BLaER1 (cell line): ENCODE measurements around the gene PSMB9.
"Not testable (repeated sequence)": the region's sequence is repeated elsewhere in the genome, so short reads cannot be mapped to it uniquely, and the experiment has no call there.

Source experiments
- H3K27ac ChIP-seq: shearing (Covaris generic); formaldehyde crosslinking; 2 replicates; pipeline ENCODE4 v1.8.1; 2022
- H3K27me3 ChIP-seq: shearing (Covaris generic); formaldehyde crosslinking; 2 replicates; pipeline ENCODE4 v1.8.1; 2022
- H3K36me3 ChIP-seq: shearing (Covaris generic); formaldehyde crosslinking; 2 replicates; pipeline ENCODE4 v1.8.1; 2022
- H3K4me1 ChIP-seq: shearing (Covaris generic); formaldehyde crosslinking; 2 replicates; pipeline ENCODE4 v1.8.1; 2022
- H3K4me2 ChIP-seq: shearing (Covaris generic); formaldehyde crosslinking; 2 replicates; pipeline ENCODE4 v1.8.1; 2022
- H3K4me3 ChIP-seq: shearing (Covaris generic); formaldehyde crosslinking; 2 replicates; pipeline ENCODE4 v1.8.1; 2022
- H3K9ac ChIP-seq: shearing (Covaris generic); formaldehyde crosslinking; 2 replicates; pipeline ENCODE4 v1.8.1; 2022
- H3K9me3 ChIP-seq: shearing (Covaris generic); formaldehyde crosslinking; 2 replicates; pipeline ENCODE4 v1.8.1; 2022
- H4K20me1 ChIP-seq: shearing (Covaris generic); formaldehyde crosslinking; 2 replicates; pipeline ENCODE4 v1.8.1; 2022
- Cebpa-rat ChIP-seq: shearing (Covaris generic); IDR thresholded peaks from 2 replicates; pipeline ENCODE4 v1.8.1; 2022

The PSMB9 gene

DNA sequence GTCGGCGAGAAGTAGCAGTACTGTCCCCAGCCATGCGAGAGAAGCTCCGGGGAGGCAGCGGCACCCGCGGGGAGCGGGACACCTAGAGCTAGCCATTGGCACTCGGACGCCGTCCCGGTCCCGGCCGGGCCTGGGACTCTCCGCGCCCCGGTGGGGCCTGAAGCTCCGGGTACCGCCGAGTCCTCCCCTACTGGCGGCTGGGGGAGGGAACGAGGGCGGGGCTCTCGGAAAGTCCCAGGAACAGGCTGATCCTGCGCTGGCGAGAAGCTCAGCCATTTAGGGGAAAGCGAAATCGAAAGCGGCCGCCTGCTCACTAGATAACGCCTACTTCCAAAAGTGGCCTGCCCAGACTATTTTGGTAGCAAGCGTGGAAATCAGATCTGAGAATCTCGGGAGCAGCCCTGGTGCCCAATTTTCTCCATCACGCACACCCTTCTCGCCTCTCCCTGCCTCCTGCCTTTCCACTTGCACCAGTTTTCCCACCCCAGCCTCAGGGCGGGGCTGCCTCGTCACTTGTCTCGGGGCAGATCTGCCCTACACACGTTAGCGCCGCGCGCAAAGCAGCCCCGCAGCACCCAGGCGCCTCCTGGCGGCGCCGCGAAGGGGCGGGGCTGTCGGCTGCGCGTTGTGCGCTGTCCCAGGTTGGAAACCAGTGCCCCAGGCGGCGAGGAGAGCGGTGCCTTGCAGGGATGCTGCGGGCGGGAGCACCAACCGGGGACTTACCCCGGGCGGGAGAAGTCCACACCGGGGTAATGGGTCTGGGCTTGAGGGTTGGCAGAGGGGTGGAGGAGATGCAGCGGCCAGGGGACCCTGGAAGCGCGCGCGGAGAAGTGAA, at the start of gene PSMB9, which contains the start of gene TAP1:
Gene PSMB9, plus strand, starts transcription at position 652 of the 835 bp plus-strand sequence. Its CDS starts 38 bp downstream, at position 690.
Gene TAP1, minus strand, starts transcription at position 164 of the 835 bp plus-strand sequence. Its CDS starts 68 bp downstream, at position 96.
- Histone ChIP-seq H3K4me1 (peaks cover 43% of the 10 kb centered on the region), H3K4me2 (peak within 1 kb of the TSS; percentile 93), H3K27me3 (no peaks in the 10 kb centered on the region), H3K27ac (peak within 1 kb of the TSS; percentile 90), H3K9ac (peak within 1 kb of the TSS; percentile 91), H3K36me3 (peaks cover 55% of the 10 kb centered on the region), H4K20me1 (no peaks in the 10 kb centered on the region; the same call in 1 of the 2 replicates), H3K9me3 (no peaks in the 10 kb centered on the region), H3K4me3 (peak within 1 kb of the TSS; percentile 93)
- no peak for TF ChIP-seq Cebpa-rat

DNA sequence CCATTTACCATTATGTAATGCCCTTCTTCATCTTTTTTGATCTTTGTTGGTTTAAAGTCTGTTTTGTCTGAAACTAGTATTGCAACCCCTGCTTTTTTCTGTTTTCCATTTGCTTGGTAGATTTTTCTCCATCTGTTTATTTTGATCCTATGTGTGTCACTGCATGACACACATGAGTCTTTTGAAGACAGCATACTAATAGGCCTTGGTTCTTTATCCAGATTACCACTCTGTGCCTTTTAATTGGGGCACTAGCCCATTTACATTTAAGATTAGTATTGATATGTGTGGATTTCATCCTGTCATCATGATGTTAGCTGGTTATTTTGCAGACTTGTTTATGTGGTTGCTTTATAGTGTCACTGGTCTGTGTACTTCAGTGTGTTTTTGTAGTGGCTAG, 48.6 kb upstream of the PSMB9 start:
- H3K36me3 ChIP-seq, H3K27ac ChIP-seq, H4K20me1 ChIP-seq, H3K27me3 ChIP-seq, H3K4me3 ChIP-seq, H3K9ac ChIP-seq, H3K9me3 ChIP-seq, H3K4me2 ChIP-seq, H3K4me1 ChIP-seq: not testable (repeated sequence)

DNA sequence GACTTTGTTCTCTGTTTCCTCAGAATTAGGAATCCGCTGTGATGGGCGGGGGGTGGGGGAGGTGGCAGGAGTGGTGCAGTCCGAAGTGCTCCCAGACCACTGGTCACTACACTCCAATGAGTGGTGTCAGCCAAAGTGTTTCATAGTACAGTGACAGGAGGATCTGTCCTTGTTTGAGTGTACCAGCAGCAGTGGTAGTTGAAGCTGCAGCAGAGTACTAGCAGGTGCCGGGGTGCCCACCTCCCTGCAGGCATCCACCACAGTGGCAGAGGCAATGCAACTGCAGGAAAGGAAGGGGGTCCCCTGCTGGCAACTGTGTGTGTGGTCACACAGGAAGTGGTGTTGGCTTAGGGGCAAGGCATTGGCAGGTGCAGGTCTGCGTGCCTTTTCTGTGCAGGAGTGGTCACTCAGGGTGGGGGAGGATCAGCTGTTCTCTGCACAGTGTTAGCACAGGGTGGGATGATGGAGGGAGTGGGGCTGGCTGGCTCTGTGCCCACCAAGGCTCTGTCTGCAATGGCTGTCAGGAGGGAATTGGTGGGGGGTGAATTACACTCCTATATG, 46.9 kb upstream of the PSMB9 start:
- H3K36me3 ChIP-seq: no peaks in the 10 kb centered on the region

DNA sequence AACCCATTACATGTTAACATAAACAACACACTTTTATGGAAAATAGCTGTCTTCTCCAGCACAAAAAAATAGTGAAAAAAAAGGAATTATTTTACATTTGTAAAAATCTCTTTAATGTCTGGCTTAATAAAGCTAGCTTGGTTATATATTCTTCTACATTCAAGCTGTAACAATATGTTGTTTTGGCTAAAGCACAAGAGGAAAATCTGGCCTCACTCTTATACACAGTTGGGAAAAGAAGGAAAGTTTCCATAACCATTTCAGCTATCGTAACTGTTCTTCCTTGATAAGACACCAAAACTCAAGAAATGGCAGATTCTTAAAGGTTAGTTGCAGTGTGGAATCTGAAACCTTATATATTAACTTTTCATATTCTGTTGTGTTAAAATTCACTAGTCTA, 44.8 kb upstream of the PSMB9 start:
- no peak for TF ChIP-seq Cebpa-rat
- Histone ChIP-seq H3K4me1 (no peaks in the 10 kb centered on the region), H3K9me3 (no peaks in the 10 kb centered on the region), H3K4me3 (no peak overlapping the region), H3K27ac (no peak overlapping the region), H4K20me1 (no peaks in the 10 kb centered on the region), H3K36me3 (no peaks in the 10 kb centered on the region), H3K9ac (no peak overlapping the region), H3K27me3 (no peaks in the 10 kb centered on the region), H3K4me2 (no peak overlapping the region)

More for the DNA sequence above, 46.9 kb upstream of the PSMB9 start:
- Histone ChIP-seq H3K27me3 (no peaks in the 10 kb centered on the region), H4K20me1 (no peaks in the 10 kb centered on the region), H3K27ac (no peak overlapping the region), H3K4me2 (no peak overlapping the region), H3K9me3 (no peaks in the 10 kb centered on the region), H3K9ac (no peak overlapping the region), H3K4me1 (no peaks in the 10 kb centered on the region), H3K4me3 (no peak overlapping the region)
- no peak for TF ChIP-seq Cebpa-rat

DNA sequence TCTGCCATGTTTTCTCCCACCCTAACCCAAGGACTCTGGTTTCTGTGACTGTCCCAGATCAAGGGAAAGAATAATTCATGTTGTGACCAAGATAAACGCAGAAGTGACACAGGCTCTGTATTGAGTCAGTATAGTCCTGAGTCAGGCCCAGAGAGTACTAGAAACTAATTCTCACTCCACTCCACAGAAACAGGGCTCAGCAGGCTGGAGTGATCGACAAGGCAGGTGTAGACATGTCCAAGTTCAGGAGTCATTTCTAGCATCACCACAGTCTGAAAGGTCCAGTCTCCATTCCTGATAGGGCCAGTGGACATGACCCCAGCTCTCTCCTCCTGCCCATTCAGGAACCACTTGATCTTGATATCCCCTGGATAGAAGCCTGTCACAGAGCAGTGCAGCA, 39.8 kb upstream of the PSMB9 start:
- H3K9ac ChIP-seq: no peak overlapping the region
- no peaks in the 10 kb centered on the region for H3K9me3 ChIP-seq
- no peak overlapping the region for H3K4me2 ChIP-seq
- H3K4me1 ChIP-seq: no peaks in the 10 kb centered on the region
- no peak overlapping the region for H3K4me3 ChIP-seq
- no peaks in the 10 kb centered on the region for H4K20me1 ChIP-seq
- no peak overlapping the region for H3K27ac ChIP-seq
- no peaks in the 10 kb centered on the region for H3K27me3 ChIP-seq
- no peaks in the 10 kb centered on the region for H3K36me3 ChIP-seq
- no peak for TF ChIP-seq Cebpa-rat

DNA sequence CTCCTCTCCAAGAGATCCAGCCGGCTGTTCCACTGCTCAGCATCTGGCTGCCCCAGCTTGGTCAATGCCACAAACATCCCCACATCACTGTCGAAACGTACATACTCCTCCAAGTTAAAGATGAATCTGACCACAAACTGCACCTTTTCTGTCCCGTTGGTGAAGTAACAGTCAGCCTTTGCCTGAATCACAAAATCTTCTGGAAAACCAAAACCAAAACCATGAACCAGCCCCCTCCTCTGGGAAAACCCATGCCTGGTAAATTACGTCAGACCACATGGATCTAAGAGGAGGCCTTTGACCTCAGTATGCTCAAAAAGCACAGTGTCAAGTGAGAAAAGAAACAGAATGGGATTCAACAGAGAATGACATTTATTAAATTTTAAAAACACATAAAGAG, 38.9 kb upstream of the PSMB9 start:
- Histone ChIP-seq H3K4me2 (no peak overlapping the region), H4K20me1 (no peaks in the 10 kb centered on the region), H3K4me1 (0 out of 2 replicates have a peak, but pooled peaks cover 1% of the 10 kb centered on the region), H3K36me3 (no peaks in the 10 kb centered on the region), H3K27ac (no peak overlapping the region), H3K9ac (no peak overlapping the region), H3K27me3 (no peaks in the 10 kb centered on the region), H3K4me3 (no peak overlapping the region), H3K9me3 (no peaks in the 10 kb centered on the region)
- TF ChIP-seq Cebpa-rat: no peak

DNA sequence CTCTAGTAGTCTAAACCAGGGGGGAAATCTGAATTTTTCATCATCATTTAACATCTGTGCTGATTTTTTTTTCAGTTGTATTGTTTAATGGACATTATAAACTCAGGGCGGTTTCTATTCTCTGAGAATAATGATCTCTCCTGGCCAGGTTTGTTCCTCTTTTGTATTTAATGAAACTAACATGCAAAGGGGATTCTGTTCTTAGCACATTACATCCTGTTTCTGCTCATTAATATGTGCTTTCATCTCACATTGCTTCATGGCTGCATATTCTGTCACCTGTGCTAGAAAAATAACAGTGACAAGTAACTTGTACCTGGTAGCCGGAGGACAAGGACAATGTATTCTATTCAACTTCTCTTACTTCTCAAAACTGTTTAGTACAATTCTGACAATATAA, 38.0 kb upstream of the PSMB9 start:
- peaks cover 10% of the 10 kb centered on the region for H3K4me1 ChIP-seq
- H3K27ac ChIP-seq: no peak overlapping the region
- TF ChIP-seq Cebpa-rat: no peak

DNA sequence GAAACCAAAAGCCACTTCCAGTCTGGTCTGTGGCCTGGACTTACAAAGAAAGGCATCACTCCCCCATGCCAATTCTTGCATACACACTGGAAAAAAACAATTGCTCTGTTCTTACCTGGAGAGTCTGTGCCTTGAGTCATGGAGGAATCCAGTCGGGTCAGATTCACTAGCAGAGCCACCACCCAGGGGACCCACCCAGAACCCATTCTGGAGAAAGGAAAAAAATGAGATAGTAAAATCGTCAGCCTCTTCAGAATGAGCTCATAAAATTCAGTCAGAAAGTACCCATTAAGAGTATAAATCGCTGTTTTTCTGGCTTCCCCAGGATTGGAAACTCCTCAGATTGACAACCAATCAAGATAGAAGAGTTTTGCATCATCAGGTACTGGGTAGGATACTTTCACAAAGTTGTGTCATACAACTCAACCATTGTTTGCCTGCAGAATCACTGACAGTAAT, 37.2 kb upstream of the PSMB9 start, which contains the start of gene HLA-DOB:
Gene HLA-DOB, minus strand, starts transcription at position 257 of the 459 bp plus-strand sequence. Its CDS starts 51 bp downstream, at position 206.
- Histone ChIP-seq H3K4me1 (peaks cover 18% of the 10 kb centered on the region), H3K27ac (no peak within 1 kb of the TSS), H3K4me2 (no peak within 1 kb of the TSS), H3K9ac (no peak within 1 kb of the TSS), H4K20me1 (no peaks in the 10 kb centered on the region), H3K4me3 (no peak within 1 kb of the TSS), H3K27me3 (no peaks in the 10 kb centered on the region), H3K9me3 (no peaks in the 10 kb centered on the region), H3K36me3 (no peaks in the 10 kb centered on the region)
- no peak for TF ChIP-seq Cebpa-rat

More for the DNA sequence above, 38.0 kb upstream of the PSMB9 start:
- no peak overlapping the region for H3K4me3 ChIP-seq
- no peaks in the 10 kb centered on the region for H3K27me3 ChIP-seq
- no peaks in the 10 kb centered on the region for H4K20me1 ChIP-seq
- H3K9ac ChIP-seq: no peak overlapping the region
- no peaks in the 10 kb centered on the region for H3K9me3 ChIP-seq
- no peak overlapping the region for H3K4me2 ChIP-seq
- H3K36me3 ChIP-seq: no peaks in the 10 kb centered on the region

DNA sequence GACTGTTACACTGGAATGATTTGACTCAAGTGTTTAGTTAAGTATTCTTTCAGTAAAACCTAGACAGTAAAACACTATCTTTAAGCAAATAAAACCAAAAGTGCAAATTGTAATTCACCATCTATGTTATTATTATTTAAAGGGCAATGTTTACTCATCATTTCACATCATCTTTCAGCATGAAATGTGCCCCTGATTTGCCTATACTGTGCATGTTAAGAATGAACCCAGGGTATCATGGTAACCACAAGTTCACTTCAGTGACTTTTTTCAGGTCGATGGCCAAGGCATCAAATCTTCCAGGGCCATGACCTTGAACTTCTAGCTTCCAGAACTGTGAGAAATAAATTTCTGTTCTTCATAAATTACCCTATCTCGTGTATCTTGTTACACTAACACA, 35.1 kb upstream of the PSMB9 start:
- no peaks in the 10 kb centered on the region for H3K27me3 ChIP-seq
- H3K4me3 ChIP-seq: no peak overlapping the region
- H4K20me1 ChIP-seq: no peaks in the 10 kb centered on the region
- no peaks in the 10 kb centered on the region for H3K9me3 ChIP-seq
- no peak overlapping the region for H3K9ac ChIP-seq
- H3K4me1 ChIP-seq: peaks cover 20% of the 10 kb centered on the region
- no peaks in the 10 kb centered on the region for H3K36me3 ChIP-seq
- H3K4me2 ChIP-seq: no peak overlapping the region
- TF ChIP-seq Cebpa-rat: no peak
- H3K27ac ChIP-seq: no peak overlapping the region

DNA sequence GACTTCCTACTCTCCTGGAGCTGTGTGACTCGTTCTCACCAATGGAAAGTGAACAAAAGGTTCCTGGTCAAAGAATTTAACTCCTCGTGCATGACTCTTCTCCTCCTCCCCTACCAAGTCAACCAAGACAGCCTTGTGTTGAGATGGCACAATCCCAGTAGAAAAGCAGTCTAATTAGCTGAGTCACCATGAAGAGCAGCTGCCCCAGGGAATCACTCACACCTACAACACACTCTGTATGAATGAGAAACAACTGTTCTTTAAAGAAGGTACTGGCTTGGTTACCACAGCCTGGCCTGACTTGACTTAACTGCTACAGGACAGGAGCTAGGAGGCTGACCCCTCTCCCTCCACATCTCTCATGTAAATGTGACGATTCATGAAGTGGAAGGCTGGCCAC, 34.3 kb upstream of the PSMB9 start:
- no peaks in the 10 kb centered on the region for H4K20me1 ChIP-seq
- no peak overlapping the region for H3K4me3 ChIP-seq
- no peak overlapping the region for H3K27ac ChIP-seq
- H3K9me3 ChIP-seq: no peaks in the 10 kb centered on the region
- no peak overlapping the region for H3K9ac ChIP-seq
- no peak for TF ChIP-seq Cebpa-rat
- no peaks in the 10 kb centered on the region for H3K27me3 ChIP-seq
- no peak overlapping the region for H3K4me2 ChIP-seq
- peaks cover 20% of the 10 kb centered on the region for H3K4me1 ChIP-seq
- no peaks in the 10 kb centered on the region for H3K36me3 ChIP-seq
